Activated B cell treated with CpG ODN at 0.5 μM for 24 hours (primary cell): ENCODE measurements around the gene TCFL5. TPM values are rescaled to one million over a fixed set of nuclear protein-coding genes. Genes with fewer than 3 reads are reported as not detected.

ENCODE experiments used
- ATAC-seq: fragments of 200-7000 bp; cut with Tn5 transposase; one replicate; pipeline ENCODE4 v1.10.0; 2021; ENCODE audit warnings: low read depth, mild to moderate bottlenecking, moderate library complexity
- CTCF ChIA-PET: fragments of 350-600 bp; sonication (Branson Sonifier 250); formaldehyde crosslinking; loops from one replicate; lab custom pipeline; 2021; ENCODE audit warnings: antibody characterized with exemption; lab: Charles Lee
- POLR2A ChIA-PET: fragments of 350-600 bp; sonication (Branson Sonifier 250); formaldehyde crosslinking; loops from one replicate; lab custom pipeline; 2021; ENCODE audit warnings: antibody characterized with exemption; lab: Charles Lee
- DNase-seq: peaks from one replicate; pipeline ENCODE4 v3.0.0; 2022
- H3K27ac Mint-ChIP-seq: one replicate; pipeline ENCODE4 v1.8.0; 2020; ENCODE audit warnings: mixed read lengths
- H3K27me3 Mint-ChIP-seq: one replicate; pipeline ENCODE4 v1.8.0; 2021; ENCODE audit warnings: mixed read lengths
- H3K36me3 Mint-ChIP-seq: one replicate; pipeline ENCODE4 v1.8.0; 2021; ENCODE audit warnings: low read depth, mixed read lengths
- H3K4me1 Mint-ChIP-seq: one replicate; pipeline ENCODE4 v1.8.0; 2021; ENCODE audit warnings: mixed read lengths
- H3K4me3 Mint-ChIP-seq: one replicate; pipeline ENCODE4 v1.8.0; 2020; ENCODE audit warnings: mild to moderate bottlenecking, mixed read lengths
- H3K9me3 Mint-ChIP-seq: one replicate; pipeline ENCODE4 v1.8.0; 2020; ENCODE audit warnings: mixed read lengths
- CTCF ChIP-seq: fragments of 200-600 bp; IDR thresholded peaks from one replicate; pipeline ENCODE4 v1.8.0; 2022; ENCODE audit warnings: antibody characterized with exemption, mild to moderate bottlenecking
- intact Hi-C: fragments of 100-400 bp; cut with micrococcal nuclease; formaldehyde crosslinking; loops from one replicate; pipeline ENCODE4 v1.15.1; 2024
- total RNA-seq: library from RNA; stranded (reverse); gene quantifications from 2 replicates; pipeline ENCODE4 v1.2.3, GENCODE V29; 2022

Gene TCFL5
- total RNA-seq, 1 donor from 2014 or later: 54.5 TPM

- H3K36me3 Mint-ChIP-seq: peaks cover 96% of the 10 kb centered on the region
- no peak for TF ChIP-seq CTCF
- peak; percentile 42 for ATAC-seq
These were observed 29.5 kb upstream of the TCFL5 start for GRCh38 chr20:62891111-62891510.

GRCh38 chr20:62890444-62890843 lies 28.8 kb upstream of the TCFL5 start:
- Mint-ChIP-seq H3K9me3 (no peaks in the 10 kb centered on the region), H3K4me1 (no peaks in the 10 kb centered on the region), H3K36me3 (peaks cover 89% of the 10 kb centered on the region), H3K27ac (no peak overlapping the region), H3K27me3 (no peaks in the 10 kb centered on the region), H3K4me3 (no peak overlapping the region)
- intact Hi-C loops: no loop called here
- ChIA-PET CTCF (interaction anchor here (0.8 to 1.3 kb wide), 3 partner anchors 9 to 82 kb away, joined by 3 to 4 read pairs (median 3); no protein-coding TSS in a partner anchor), POLR2A (interaction anchor here (0.6 kb wide), 1 partner anchor 19 kb away, joined by 7 read pairs; no protein-coding TSS in a partner anchor)
- DNase-seq: no peak
- ATAC-seq: no peak
- no peak for TF ChIP-seq CTCF

More at GRCh38 chr20:62891111-62891510, 29.5 kb upstream of the TCFL5 start:
- no peaks in the 10 kb centered on the region for H3K4me1 Mint-ChIP-seq
- H3K27ac Mint-ChIP-seq: peak overlapping the region; percentile 7
- no peak overlapping the region for H3K4me3 Mint-ChIP-seq
- no peak for DNase-seq
- intact Hi-C loops: no loop called here
- H3K9me3 Mint-ChIP-seq: no peaks in the 10 kb centered on the region
- no peaks in the 10 kb centered on the region for H3K27me3 Mint-ChIP-seq
- POLR2A ChIA-PET: no interaction called here
- CTCF ChIA-PET: interaction anchor here (1.2 to 1.3 kb wide), 2 partner anchors 8 to 81 kb away, joined by 3 to 4 read pairs; no protein-coding TSS in a partner anchor

GRCh38 chr20:62889871-62890270 lies 28.2 kb upstream of the TCFL5 start:
- ATAC-seq (no peak), DNase-seq (no peak)
- H3K36me3 Mint-ChIP-seq: peaks cover 85% of the 10 kb centered on the region
- no peak for TF ChIP-seq CTCF
- H3K4me3 Mint-ChIP-seq: no peak overlapping the region
- no peak overlapping the region for H3K27ac Mint-ChIP-seq
- no peaks in the 10 kb centered on the region for H3K9me3 Mint-ChIP-seq
- ChIA-PET POLR2A (interaction anchor here (0.6 kb wide), 1 partner anchor 19 kb away, joined by 5 read pairs; no protein-coding TSS in a partner anchor), CTCF (interaction anchor here (0.8 to 1.2 kb wide), 2 partner anchors 11 to 83 kb away, joined by 3 read pairs; no protein-coding TSS in a partner anchor)
- intact Hi-C loops: no loop called here
- H3K27me3 Mint-ChIP-seq: no peaks in the 10 kb centered on the region
- no peaks in the 10 kb centered on the region for H3K4me1 Mint-ChIP-seq

GRCh38 chr20:62889411-62889810 lies 27.8 kb upstream of the TCFL5 start:
- no peak for DNase-seq
- no peak for ATAC-seq
- Mint-ChIP-seq H3K4me3 (no peak overlapping the region), H3K9me3 (no peaks in the 10 kb centered on the region), H3K36me3 (peaks cover 81% of the 10 kb centered on the region), H3K27me3 (no peaks in the 10 kb centered on the region), H3K27ac (no peak overlapping the region), H3K4me1 (no peaks in the 10 kb centered on the region)
- POLR2A ChIA-PET: interaction anchor here (0.6 kb wide), 1 partner anchor 18 kb away, joined by 5 read pairs; no protein-coding TSS in a partner anchor
- intact Hi-C loops: no loop called here
- CTCF ChIA-PET: no interaction called here
- no peak for TF ChIP-seq CTCF

GRCh38 chr20:62888910-62889309 lies 27.3 kb upstream of the TCFL5 start:
- no peak for DNase-seq
- ChIA-PET CTCF (no interaction called here), POLR2A (no interaction called here)
- intact Hi-C loops: no loop called here
- H3K36me3 Mint-ChIP-seq: peaks cover 76% of the 10 kb centered on the region
- H3K9me3 Mint-ChIP-seq: no peaks in the 10 kb centered on the region
- no peaks in the 10 kb centered on the region for H3K4me1 Mint-ChIP-seq
- no peaks in the 10 kb centered on the region for H3K27me3 Mint-ChIP-seq
- no peak for TF ChIP-seq CTCF
- H3K4me3 Mint-ChIP-seq: no peak overlapping the region
- no peak overlapping the region for H3K27ac Mint-ChIP-seq
- ATAC-seq: no peak
